Pulmonary artery endothelial cell (primary cell): Measurements from ENCODE around the gene BCL7A. TPM values are rescaled to one million over a fixed set of nuclear protein-coding genes. Genes with fewer than 3 reads are reported as not detected.
A peak's percentile ranks its signal among the peaks of the same experiment; 100 is the strongest.
"Not testable (repeated sequence)": the region's sequence is repeated elsewhere in the genome, so short reads cannot be mapped to it uniquely, and the experiment has no call there.

Experiments used
- DNase-seq: peaks from one replicate; pipeline ENCODE4 v3.0.0-alpha.2; 2011; ENCODE audit warnings: low read depth, low spot score
- total RNA-seq: library from RNA; depleted of rRNA; stranded (reverse); fragments of >200 nt; gene quantifications from 2 replicates; pipeline ENCODE4 v1.2.3, GENCODE V29; 2014

The BCL7A gene
- total RNA-seq: 7.7 and 8.2 TPM in 2 replicates

GRCh38 chr12:122021822-122022392, at the start of gene BCL7A:
Gene BCL7A, plus strand, starts transcription at chr12:122021884. Its CDS starts 208 bp downstream, at chr12:122022092.
- DNase-seq: peak; percentile 11

GRCh38 chr12:121974026-121974985, 47.4 kb upstream of the BCL7A start:
- no peak for DNase-seq

GRCh38 chr12:121975021-121975420, 46.7 kb upstream of the BCL7A start:
- DNase-seq: no peak

GRCh38 chr12:121976950-121977349, 44.7 kb upstream of the BCL7A start:
- no peak for DNase-seq

- DNase-seq: no peak
Observed at GRCh38 chr12:121980191-121980891, 41.3 kb upstream of the BCL7A start.

GRCh38 chr12:121980892-121981272, 40.8 kb upstream of the BCL7A start:
- DNase-seq: no peak

GRCh38 chr12:121981456-121981855, 40.2 kb upstream of the BCL7A start:
- DNase-seq: no peak

- no peak for DNase-seq
Observed at GRCh38 chr12:121982950-121983349, 38.7 kb upstream of the BCL7A start.

- DNase-seq: no peak
Observed at GRCh38 chr12:121983536-121984210, 38.0 kb upstream of the BCL7A start.

GRCh38 chr12:121986489-121987245, 35.0 kb upstream of the BCL7A start:
- no peak for DNase-seq

- DNase-seq: not testable (repeated sequence)
Observed at GRCh38 chr12:121988519-121988918, 33.2 kb upstream of the BCL7A start.

GRCh38 chr12:121989276-121990113, 32.2 kb upstream of the BCL7A start:
- no peak for DNase-seq

- DNase-seq: no peak
Observed at GRCh38 chr12:121990114-121990647, 31.5 kb upstream of the BCL7A start.

GRCh38 chr12:121990692-121991603, 30.7 kb upstream of the BCL7A start:
- no peak for DNase-seq

- peak; percentile 96 for DNase-seq
Observed at GRCh38 chr12:121992059-121992879, 29.4 kb upstream of the BCL7A start.

- no peak for DNase-seq
Observed at GRCh38 chr12:121996050-121996944, 25.4 kb upstream of the BCL7A start.
